Measurements from ENCODE around the gene FBL. TPM values are rescaled to one million over a fixed set of nuclear protein-coding genes. Genes with fewer than 3 reads are reported as not detected.
A peak's percentile ranks its signal among the peaks of the same experiment; 100 is the strongest.
"Not testable (repeated sequence)": the region's sequence is repeated elsewhere in the genome, so short reads cannot be mapped to it uniquely, and the experiment has no call there.

The FBL gene
- total and polyA plus RNA-seq, 10 of the 15 experiments (the other 5 are each of a cell fraction or from before 2014, with no cell fraction given): 156 to 1,083 (median 478) TPM

- H3K9me3 ChIP-seq (replicated peaks; ENCODE audit: control insufficient read depth, insufficient read depth, low read length); intact Hi-C loops (cut with micrococcal nuclease; ENCODE audit: unreplicated experiment); H2AFZ ChIP-seq (ENCODE audit: control insufficient read depth, low read depth, low read length); H3K79me2 ChIP-seq (ENCODE audit: control insufficient read depth, insufficient read depth, low read length); POLR2A ChIA-PET; BruUV-seq (replicated peaks); H3K36me3 ChIP-seq (ENCODE audit: control insufficient read depth in 2 of 2, insufficient read depth in 2 of 2, low read length in 1 of 2); H3K27ac ChIP-seq (ENCODE audit: control insufficient read depth, insufficient read depth); H3K4me3 ChIP-seq; H4K20me1 ChIP-seq (ENCODE audit: control insufficient read depth, insufficient read depth); H3K9ac ChIP-seq (ENCODE audit: control insufficient read depth, insufficient read depth, low read length); in situ Hi-C loops (cut with MboI); H3K4me2 ChIP-seq (ENCODE audit: control insufficient read depth, insufficient read depth); H3K27me3 ChIP-seq (replicated peaks in 1 of 2; ENCODE audit: control insufficient read depth in 2 of 2, insufficient read depth in 2 of 2, low read length in 1 of 2); DNase-seq (ENCODE audit: low read depth, low spot score); H3K4me1 ChIP-seq (ENCODE audit: control insufficient read depth, insufficient read depth, low read length): not testable (repeated sequence)
- TF ChIP-seq RAD21 (IDR thresholded peaks at IDR 0.05; ENCODE audit: insufficient read depth, low read depth, low read length) (peak; percentile 58), CTCF (IDR thresholded peaks at IDR 0.05 in 2 of 3, conservative IDR thresholded peaks at IDR 0.05 in 1 of 3; ENCODE audit: control insufficient read depth in 2 of 3, extremely low read depth in 1 of 3, insufficient read depth in 1 of 3, low read depth in 3 of 3, low read length in 3 of 3) (peak; percentile 27 to 53 (median 36); a peak in 4 of 6 replicates), SMC3 (IDR thresholded peaks at IDR 0.05; ENCODE audit: borderline replicate concordance, low read length) (0 out of 2 replicates have a peak, but pooled peaks have one; percentile 26)
- 16% methylated on average over 15 of the region's 15 CpGs for whole genome bisulfite sequencing (ENCODE audit: insufficient coverage, insufficient replicate concordance, low lambda C conversion rate, missing lambda C conversion rate)
- ChIA-PET RAD21 (ENCODE audit: unreplicated experiment) (interaction anchor here (1.1 kb wide), 1 partner anchor 89 kb away, joined by 4 read pairs; no protein-coding TSS in a partner anchor), SMC1A (ENCODE audit: uncharacterized antibody, unreplicated experiment) (interaction anchor here (1.4 kb wide), 1 partner anchor 89 kb away, joined by 3 read pairs; the partner anchor contains the start of gene PSMC4), CTCF (interaction anchor here (0.6 to 1.1 kb wide), 3 partner anchors 14 to 284 kb away, joined by 3 read pairs; no protein-coding TSS in a partner anchor)
- FAIRE-seq (peak; percentile 81), ATAC-seq (peak; percentile 95)
Measured at GRCh38 chr19:39881495-39882110, 35.4 kb upstream of the FBL start.

GRCh38 chr19:39880241-39880640 is 34.1 kb upstream of the FBL start:
- H2AFZ ChIP-seq (ENCODE audit: control insufficient read depth, low read depth, low read length); ATAC-seq; SMC1A ChIA-PET (ENCODE audit: uncharacterized antibody, unreplicated experiment); BruUV-seq (replicated peaks); H3K36me3 ChIP-seq (ENCODE audit: control insufficient read depth in 2 of 2, insufficient read depth in 2 of 2, low read length in 1 of 2); CTCF ChIA-PET; RAD21 ChIA-PET (ENCODE audit: unreplicated experiment); POLR2A ChIA-PET; H4K20me1 ChIP-seq (ENCODE audit: control insufficient read depth, insufficient read depth); H3K79me2 ChIP-seq (ENCODE audit: control insufficient read depth, insufficient read depth, low read length); DNase-seq (ENCODE audit: low read depth, low spot score); H3K4me1 ChIP-seq (ENCODE audit: control insufficient read depth, insufficient read depth, low read length); FAIRE-seq; H3K27me3 ChIP-seq (replicated peaks in 1 of 2; ENCODE audit: control insufficient read depth in 2 of 2, insufficient read depth in 2 of 2, low read length in 1 of 2); H3K4me2 ChIP-seq (ENCODE audit: control insufficient read depth, insufficient read depth); H3K9me3 ChIP-seq (replicated peaks; ENCODE audit: control insufficient read depth, insufficient read depth, low read length); H3K9ac ChIP-seq (ENCODE audit: control insufficient read depth, insufficient read depth, low read length); in situ Hi-C loops (cut with MboI); H3K4me3 ChIP-seq; H3K27ac ChIP-seq (ENCODE audit: control insufficient read depth, insufficient read depth); intact Hi-C loops (cut with micrococcal nuclease; ENCODE audit: unreplicated experiment): not testable (repeated sequence)
- 36% methylated on average over 4 of the region's 5 CpGs for WGBS (ENCODE audit: insufficient coverage, insufficient replicate concordance, low lambda C conversion rate, missing lambda C conversion rate)

GRCh38 chr19:39879796-39880195 is 33.6 kb upstream of the FBL start:
- ATAC-seq; H3K9me3 ChIP-seq (replicated peaks; ENCODE audit: control insufficient read depth, insufficient read depth, low read length); H3K4me1 ChIP-seq (ENCODE audit: control insufficient read depth, insufficient read depth, low read length); H3K36me3 ChIP-seq (ENCODE audit: control insufficient read depth in 2 of 2, insufficient read depth in 2 of 2, low read length in 1 of 2); intact Hi-C loops (cut with micrococcal nuclease; ENCODE audit: unreplicated experiment); in situ Hi-C loops (cut with MboI); DNase-seq (ENCODE audit: low read depth, low spot score); H3K79me2 ChIP-seq (ENCODE audit: control insufficient read depth, insufficient read depth, low read length); H3K4me3 ChIP-seq; BruUV-seq (replicated peaks); H4K20me1 ChIP-seq (ENCODE audit: control insufficient read depth, insufficient read depth); H3K27me3 ChIP-seq (replicated peaks in 1 of 2; ENCODE audit: control insufficient read depth in 2 of 2, insufficient read depth in 2 of 2, low read length in 1 of 2); H3K27ac ChIP-seq (ENCODE audit: control insufficient read depth, insufficient read depth); POLR2A ChIA-PET; H3K4me2 ChIP-seq (ENCODE audit: control insufficient read depth, insufficient read depth); H3K9ac ChIP-seq (ENCODE audit: control insufficient read depth, insufficient read depth, low read length); CTCF ChIA-PET; H2AFZ ChIP-seq (ENCODE audit: control insufficient read depth, low read depth, low read length); FAIRE-seq: not testable (repeated sequence)
- WGBS (ENCODE audit: insufficient coverage, insufficient replicate concordance, low lambda C conversion rate, missing lambda C conversion rate): 68% methylated on average over 1 of the region's 8 CpGs
- ChIA-PET SMC1A (ENCODE audit: uncharacterized antibody, unreplicated experiment) (interaction anchor here (1.1 kb wide), 1 partner anchor 87 kb away, joined by 3 read pairs; no protein-coding TSS in a partner anchor), RAD21 (ENCODE audit: unreplicated experiment) (interaction anchor here (1.8 kb wide), 1 partner anchor 91 kb away, joined by 10 read pairs; the partner anchor contains the start of gene PSMC4)

Data from GM12878 (cell line).